GM18498 (cell line): ENCODE measurements around the gene MEF2C.
"Not testable (repeated sequence)": the region's sequence is repeated elsewhere in the genome, so short reads cannot be mapped to it uniquely, and the experiment has no call there.

ENCODE experiments used
- ATAC-seq: cut with Tn5 transposase; IDR thresholded peaks from one replicate; pipeline ENCODE4 v1.9.1; 2021; ENCODE audit warnings: mild to moderate bottlenecking, moderate library complexity; ENCODE audit not compliant: unreplicated experiment

The MEF2C gene

GRCh38 chr5:88883059-88883835 is at the start of gene MEF2C:
TSS of gene MEF2C (minus strand) at chr5:88883184. CDS start at chr5:88823788, 59,396 bp downstream.
- ATAC-seq: peak; percentile 43

- no peak for ATAC-seq
Observed at GRCh38 chr5:88932541-88932940, 49.6 kb upstream of the MEF2C start.

GRCh38 chr5:88930335-88930734 is 47.4 kb upstream of the MEF2C start:
- ATAC-seq: no peak

GRCh38 chr5:88929385-88929784 is 46.4 kb upstream of the MEF2C start:
- no peak for ATAC-seq

- ATAC-seq: no peak
Observed at GRCh38 chr5:88926774-88927173, 43.8 kb upstream of the MEF2C start.

GRCh38 chr5:88925692-88926490 is 42.9 kb upstream of the MEF2C start:
- ATAC-seq: no peak

- no peak for ATAC-seq
Observed at GRCh38 chr5:88924330-88924657, 41.3 kb upstream of the MEF2C start.

- no peak for ATAC-seq
Observed at GRCh38 chr5:88923623-88924329, 40.8 kb upstream of the MEF2C start.

- ATAC-seq: not testable (repeated sequence)
Observed at GRCh38 chr5:88912743-88913142, 29.8 kb upstream of the MEF2C start.

GRCh38 chr5:88911059-88911572 is 28.1 kb upstream of the MEF2C start:
- ATAC-seq: not testable (repeated sequence)

GRCh38 chr5:88904478-88904877 is 21.5 kb upstream of the MEF2C start:
- not testable (repeated sequence) for ATAC-seq

- not testable (repeated sequence) for ATAC-seq
Observed at GRCh38 chr5:88903966-88904365, 21.0 kb upstream of the MEF2C start.

GRCh38 chr5:88901077-88901476 is 18.1 kb upstream of the MEF2C start:
- ATAC-seq: not testable (repeated sequence)

GRCh38 chr5:88899096-88899737 is 16.2 kb upstream of the MEF2C start:
- ATAC-seq: no peak

GRCh38 chr5:88897748-88898147 is 14.8 kb upstream of the MEF2C start:
- no peak for ATAC-seq

GRCh38 chr5:88895681-88896501 is 12.9 kb upstream of the MEF2C start:
- ATAC-seq: no peak

GRCh38 chr5:88892669-88893068 is 9.7 kb upstream of the MEF2C start:
- no peak for ATAC-seq

GRCh38 chr5:88890070-88890781 is 7.2 kb upstream of the MEF2C start:
- no peak for ATAC-seq
